Stimulated activated CD8-positive, alpha-beta memory T cell treated with anti-CD3 and anti-CD28 coated beads, Interleukin-12 subunit alpha, Interleukin-12 subunit beta, amount 100 ng/mL, for 24 hours (primary cell): ENCODE data around the gene VIPAS39.

Experiments used
- DNase-seq: peaks from one replicate; pipeline ENCODE4 v3.0.0-alpha.2; 2020; ENCODE audit errors: extremely low read depth

VIPAS39 gene

GRCh38 chr14:77457522-77458248, at the start of gene VIPAS39, which contains the start of gene AHSA1:
Gene VIPAS39, minus strand, starts transcription at chr14:77457601. Its CDS starts 3,499 bp downstream, at chr14:77454102.
Gene AHSA1, plus strand, starts transcription at chr14:77458093. Its CDS starts 97 bp downstream, at chr14:77458190.
- DNase-seq = peak; percentile 86

- no peak for DNase-seq
Observed at GRCh38 chr14:77505031-77505430, 47.6 kb upstream of the VIPAS39 start.

- DNase-seq = no peak
Observed at GRCh38 chr14:77503138-77503537, 45.7 kb upstream of the VIPAS39 start.

- DNase-seq = no peak
Observed at GRCh38 chr14:77502109-77502782, 44.8 kb upstream of the VIPAS39 start.

- DNase-seq = no peak
Observed at GRCh38 chr14:77498984-77499527, 41.7 kb upstream of the VIPAS39 start.

GRCh38 chr14:77498120-77498979, 40.9 kb upstream of the VIPAS39 start, which contains the start of gene ISM2:
Gene ISM2, minus strand, starts transcription at chr14:77498816. Its CDS starts 23 bp downstream, at chr14:77498793.
- peak; percentile 7 for DNase-seq

GRCh38 chr14:77495334-77495733, 37.9 kb upstream of the VIPAS39 start:
- DNase-seq = no peak

GRCh38 chr14:77491056-77491455, 33.7 kb upstream of the VIPAS39 start:
- no peak for DNase-seq

- DNase-seq = no peak
Observed at GRCh38 chr14:77490347-77490986, 33.1 kb upstream of the VIPAS39 start.

- DNase-seq = no peak
Observed at GRCh38 chr14:77489041-77489440, 31.6 kb upstream of the VIPAS39 start.

GRCh38 chr14:77488558-77488957, 31.2 kb upstream of the VIPAS39 start:
- DNase-seq = no peak

- DNase-seq = no peak
Observed at GRCh38 chr14:77485901-77486678, 28.7 kb upstream of the VIPAS39 start.

- no peak for DNase-seq
Observed at GRCh38 chr14:77485256-77485655, 27.9 kb upstream of the VIPAS39 start.

- DNase-seq = no peak
Observed at GRCh38 chr14:77482422-77482821, 25.0 kb upstream of the VIPAS39 start.

GRCh38 chr14:77478796-77479195, 21.4 kb upstream of the VIPAS39 start:
- DNase-seq = no peak

- DNase-seq = no peak
Observed at GRCh38 chr14:77478029-77478428, 20.6 kb upstream of the VIPAS39 start.

GRCh38 chr14:77475432-77476115, 18.2 kb upstream of the VIPAS39 start:
- no peak for DNase-seq

GRCh38 chr14:77474479-77475177, 17.2 kb upstream of the VIPAS39 start:
- DNase-seq = no peak

GRCh38 chr14:77473921-77474320, 16.5 kb upstream of the VIPAS39 start:
- DNase-seq = no peak
